SK-N-SH (cell line): ENCODE data around the gene GPR152. TPM values are rescaled to one million over a fixed set of nuclear protein-coding genes. Genes with fewer than 3 reads are reported as not detected.

Source experiments
- CTCF ChIA-PET: fragments of 300-600, 350-600 bp; formaldehyde crosslinking; extraction: SDS; loops from one replicate; lab custom pipeline; 2021; lab: Yijun Ruan, JAX
- POLR2A ChIA-PET: fragments of 350-600 bp; sonication (Branson Sonifier 250); formaldehyde crosslinking; extraction: SDS; loops from one replicate; lab custom pipeline; 2020; ENCODE audit warnings: antibody characterized with exemption, inconsistent platforms; lab: Yijun Ruan, JAX
- DNase-seq: peaks from one replicate; pipeline ENCODE4 v3.0.0; 2012
- H2AFZ ChIP-seq: fragments of 200-600 bp; sonication (generic); 2 replicates; pipeline ENCODE4 v1.8.1; 2016; ENCODE audit warnings: antibody characterized with exemption, mild to moderate bottlenecking, low read depth
- H3F3A ChIP-seq: fragments of 200-600 bp; sonication (generic); replicated peaks from 2 replicates; pipeline ENCODE3; 2016; ENCODE audit warnings: antibody characterized with exemption, mild to moderate bottlenecking; ENCODE audit not compliant: insufficient read depth
- H3K27ac ChIP-seq, 2 experiments: fragments of 200-500 bp in 1 of 2; fragments of 200-600 bp in 1 of 2; sonication (Bioruptor generic) in 1 of 2; sonication (generic), shearing (Covaris generic) in 1 of 2; 2 replicates each; pipeline versions ENCODE4 v1.5.1 to v1.6.1; 2014 to 2016; ENCODE audit warnings: low read depth in 2 of 2, inconsistent platforms in 1 of 2, low read length in 1 of 2, mild to moderate bottlenecking in 1 of 2, mixed read lengths in 1 of 2
- H3K27me3 ChIP-seq: fragments of 200-600 bp; sonication (generic), shearing (Covaris generic); 2 replicates; pipeline ENCODE4 v1.6.1; 2016; ENCODE audit warnings: mixed run types; ENCODE audit not compliant: insufficient read depth
- H3K36me3 ChIP-seq, 2 experiments: fragments of 200-500 bp in 1 of 2; fragments of 200-600 bp in 1 of 2; sonication (Bioruptor generic) in 1 of 2; sonication (generic) in 1 of 2; replicated peaks in 1 of 2; 2 replicates each; pipeline versions ENCODE3 to v1.5.1; 2014 to 2016; ENCODE audit warnings: low read length in 1 of 2, mild to moderate bottlenecking in 1 of 2; ENCODE audit not compliant: insufficient read depth in 2 of 2, control insufficient read depth in 1 of 2
- H3K4me1 ChIP-seq, 2 experiments: fragments of 200-500 bp in 1 of 2; fragments of 200-600 bp in 1 of 2; sonication (Bioruptor generic) in 1 of 2; sonication (generic), shearing (Covaris generic) in 1 of 2; 2 replicates each; pipeline versions ENCODE4 v1.5.1 to v1.6.1; 2014 to 2016; ENCODE audit warnings: low read depth in 1 of 2, low read length in 1 of 2, mixed run types in 1 of 2; ENCODE audit not compliant: insufficient read depth in 2 of 2, control insufficient read depth in 1 of 2
- H3K4me2 ChIP-seq: fragments of 200-600 bp; sonication (generic), shearing (Covaris generic); 2 replicates; pipeline ENCODE4 v1.6.1; 2017; ENCODE audit warnings: mixed run types
- H3K4me3 ChIP-seq, 2 experiments: fragments of 200-500 bp in 1 of 2; fragments of 200-600 bp in 1 of 2; sonication (Bioruptor generic) in 1 of 2; sonication (generic), shearing (Covaris generic) in 1 of 2; 2 replicates each; pipeline versions ENCODE4 v1.5.1 to v1.8.1; 2014 to 2016; ENCODE audit warnings: low read depth in 2 of 2, inconsistent platforms in 1 of 2, low read length in 1 of 2, mild to moderate bottlenecking in 1 of 2, mixed read lengths in 1 of 2, moderate library complexity in 1 of 2
- H3K79me2 ChIP-seq: fragments of 200-600 bp; sonication (generic); 2 replicates; pipeline ENCODE4 v1.8.1; 2017; ENCODE audit warnings: mild to moderate bottlenecking; ENCODE audit not compliant: insufficient read depth
- H3K9ac ChIP-seq: fragments of 200-600 bp; sonication (generic); 2 replicates; pipeline ENCODE4 v1.6.1; 2017; ENCODE audit warnings: mixed run types
- H3K9me2 ChIP-seq: fragments of 200-600 bp; sonication (generic); 2 replicates; pipeline ENCODE4 v1.6.1; 2017; ENCODE audit warnings: mixed run types
- H3K9me3 ChIP-seq: fragments of 200-600 bp; sonication (generic); 2 replicates; pipeline ENCODE4 v1.6.1; 2017; ENCODE audit warnings: mixed run types, mild to moderate bottlenecking, moderate library complexity
- H4K20me1 ChIP-seq: fragments of 200-600 bp; sonication (generic); 2 replicates; pipeline ENCODE4 v1.6.1; 2017; ENCODE audit warnings: mild to moderate bottlenecking, mixed run types; ENCODE audit not compliant: insufficient read depth
- CHD2 ChIP-seq: fragments of 150-350 bp; IDR thresholded peaks from 2 replicates; pipeline ENCODE4 v1.6.1; 2018; ENCODE audit warnings: low read length; ENCODE audit not compliant: partially characterized antibody
- ELF1 ChIP-seq: IDR thresholded peaks from 2 replicates; pipeline ENCODE4 v1.4.0; 2012
- EP300 ChIP-seq, 2 experiments: IDR thresholded peaks; 2 replicates each; pipeline versions ENCODE4 v1.4.0 to v1.6.1; 2012; ENCODE audit warnings: borderline replicate concordance in 1 of 2, low read depth in 1 of 2, low read length in 1 of 2
- FOSL2 ChIP-seq: IDR thresholded peaks from 2 replicates; pipeline ENCODE4 v1.4.0; 2012; ENCODE audit warnings: low read depth, mild to moderate bottlenecking, moderate library complexity, borderline replicate concordance
- FOXJ3 ChIP-seq: sonication (generic); formaldehyde crosslinking; IDR thresholded peaks from 2 replicates; pipeline ENCODE4 v1.5.1; 2020; ENCODE audit warnings: mild to moderate bottlenecking, missing genetic modification reagents
- MAX ChIP-seq: IDR thresholded peaks from 2 replicates; pipeline ENCODE4 v1.4.0; 2012; ENCODE audit warnings: low read depth
- NFIC ChIP-seq: IDR thresholded peaks from 2 replicates; pipeline ENCODE4 v1.4.0; 2012; ENCODE audit warnings: borderline replicate concordance
- RCOR1 ChIP-seq: fragments of 150-350 bp; IDR thresholded peaks from 2 replicates; pipeline ENCODE4 v1.6.1; 2017; ENCODE audit warnings: antibody characterized with exemption, low read length
- RFX5 ChIP-seq: IDR thresholded peaks from 2 replicates; pipeline ENCODE4 v1.6.1; 2012; ENCODE audit warnings: mild to moderate bottlenecking, improper control_type of control experiment, low read length
- SIN3A ChIP-seq: IDR thresholded peaks from 2 replicates; pipeline ENCODE4 v1.6.1; 2012; ENCODE audit warnings: low read depth, mild to moderate bottlenecking, low read length, moderate library complexity, borderline replicate concordance
- TCF12 ChIP-seq: IDR thresholded peaks from 2 replicates; pipeline ENCODE4 v1.4.0; 2012
- TEAD4 ChIP-seq: IDR thresholded peaks from 2 replicates; pipeline ENCODE4 v1.4.0; 2012; ENCODE audit warnings: mild to moderate bottlenecking, borderline replicate concordance; ENCODE audit not compliant: insufficient read depth
- USF1 ChIP-seq: IDR thresholded peaks from 2 replicates; pipeline ENCODE4 v1.4.0; 2012; ENCODE audit warnings: low read depth, borderline replicate concordance
- USF2 ChIP-seq: fragments of 150-350 bp; IDR thresholded peaks from 2 replicates; pipeline ENCODE4 v1.6.1; 2017; ENCODE audit warnings: antibody characterized with exemption, low read length, low read depth, borderline replicate concordance
- WGBS: methylation state at CpG from one replicate; pipeline ENCODE4 v1.1.6; 2017; ENCODE audit warnings: low lambda C conversion rate; 5-methylcytosine and 5-hydroxymethylcytosine counted together
- polyA plus RNA-seq, 3 experiments: library from polyadenylated mRNA; depleted of rRNA; stranded (reverse); fragments of >200 nt; gene quantifications; 2 replicates each; pipeline ENCODE4 v1.2.3, GENCODE V29; 2012

GPR152 gene
- polyA plus RNA-seq, 1 of the 3 experiments (the other 2 are of a cell fraction), result not detected

GRCh38 chr11:67406969-67407687, 45.4 kb downstream of the GPR152 start:
- no peak overlapping the region for H3K9ac ChIP-seq
- no peak overlapping the region for H3K27ac ChIP-seq
- H3K4me3 ChIP-seq, result no peak overlapping the region
- H3F3A ChIP-seq, result no peaks in the 10 kb centered on the region
- no peaks in the 10 kb centered on the region for H4K20me1 ChIP-seq
- no peaks in the 10 kb centered on the region for H3K79me2 ChIP-seq
- H3K9me2 ChIP-seq, result no peaks in the 10 kb centered on the region
- peaks cover 1 to 2% of the 10 kb centered on the region in 2 experiments; a peak in 2 of 4 replicates for H3K4me1 ChIP-seq
- TF ChIP-seq TEAD4 (no peak), MAX (no peak), NFIC (no peak), USF1 (no peak), RCOR1 (no peak), CHD2 (no peak), FOSL2 (no peak), RFX5 (no peak), TCF12 (no peak), USF2 (no peak), SIN3A (no peak), FOXJ3 (CRISPR knock-in tag) (no peak), EP300 (IDR thresholded peaks at IDR 0.05; ENCODE audit: borderline replicate concordance in 1 of 2, low read depth in 1 of 2, low read length in 1 of 2) (no peak), ELF1 (no peak)
- DNase-seq, result peak; percentile 36
- H3K4me2 ChIP-seq, result no peak overlapping the region
- WGBS, result 63% methylated on average over 8 of the region's 12 CpGs
- ChIA-PET CTCF (interaction anchor here (0.9 to 1.6 kb wide), 3 partner anchors 14 to 99 kb away, joined by 3 to 4 read pairs (median 3); no protein-coding TSS in a partner anchor), POLR2A (no interaction called here)
- H3K27me3 ChIP-seq, result no peaks in the 10 kb centered on the region
- H3K9me3 ChIP-seq, result no peaks in the 10 kb centered on the region
- no peaks in the 10 kb centered on the region for H3K36me3 ChIP-seq
- H2AFZ ChIP-seq, result no peak overlapping the region

- H3K4me1 ChIP-seq, result peaks cover 4% of the 10 kb centered on the region in 2 experiments; a peak in 2 of 4 replicates
- H3K27me3 ChIP-seq, result no peaks in the 10 kb centered on the region
- WGBS, result 82% methylated on average over 13 of the region's 18 CpGs
- H3K9ac ChIP-seq, result no peak overlapping the region
- no peak overlapping the region for H3K4me2 ChIP-seq
- H3K79me2 ChIP-seq, result no peaks in the 10 kb centered on the region
- H3F3A ChIP-seq, result no peaks in the 10 kb centered on the region
- no peak overlapping the region for H3K27ac ChIP-seq
- H3K36me3 ChIP-seq, result no peaks in the 10 kb centered on the region
- TF ChIP-seq TEAD4, result no peak
- H3K4me3 ChIP-seq, result no peak overlapping the region
- no peaks in the 10 kb centered on the region for H3K9me3 ChIP-seq
- no peaks in the 10 kb centered on the region for H4K20me1 ChIP-seq
- ChIA-PET CTCF (interaction anchor here (0.9 kb wide), 1 partner anchor 14 kb away, joined by 3 read pairs; no protein-coding TSS in a partner anchor), POLR2A (no interaction called here)
- no peak overlapping the region for H2AFZ ChIP-seq
- DNase-seq, result no peak
- H3K9me2 ChIP-seq, result no peaks in the 10 kb centered on the region
Measured at GRCh38 chr11:67406420-67406968, 46.0 kb downstream of the GPR152 start.
